ENCODE measurements around the gene PEX3.

The PEX3 gene

GRCh38 chr6:143496974-143497373 lies 46.4 kb downstream of the PEX3 start:
- H4K91ac ChIP-seq (ENCODE audit: low read depth, low read length, poor library complexity) = no peak overlapping the region
- no peak overlapping the region for H3K9ac ChIP-seq (ENCODE audit: low read depth, low read length, poor library complexity)
- no peak overlapping the region for H3K23ac ChIP-seq (ENCODE audit: low read depth, low read length, poor library complexity)
- no peak overlapping the region for H2BK12ac ChIP-seq (ENCODE audit: low read length)
- H3K27ac ChIP-seq (replicated peaks; ENCODE audit: low read length) = no peak overlapping the region
- H3K27me3 ChIP-seq (ENCODE audit: control insufficient read depth in 3 of 3, insufficient read depth in 3 of 3, low read depth in 1 of 3, low read length in 3 of 3) = no peaks in the 10 kb centered on the region
- no peak overlapping the region for H2BK120ac ChIP-seq (ENCODE audit: low read depth, low read length)
- H2BK5ac ChIP-seq (ENCODE audit: low read length) = no peak overlapping the region
- H3K4ac ChIP-seq (ENCODE audit: low read length) = no peak overlapping the region
- H3K14ac ChIP-seq (ENCODE audit: low read length) = no peak overlapping the region
- no peak overlapping the region for H4K8ac ChIP-seq (ENCODE audit: low read depth, low read length)
- no peak overlapping the region for H2BK15ac ChIP-seq (ENCODE audit: low read length)
- no peak overlapping the region for H3K18ac ChIP-seq (ENCODE audit: low read length)
- no CpG with 5 or more reads among the region's 1 CpG for WGBS, 2 donors (ENCODE audit: extremely low coverage in 2 of 2, insufficient read length in 2 of 2, insufficient replicate concordance in 1 of 2)
- no peaks in the 10 kb centered on the region for H3K9me3 ChIP-seq (replicated peaks in 1 of 2; ENCODE audit: control insufficient read depth in 2 of 2, insufficient read depth in 1 of 2, low read depth in 1 of 2, low read length in 2 of 2)
- H3K4me2 ChIP-seq (ENCODE audit: insufficient read depth, low read length, poor library complexity, severe bottlenecking) = no peak overlapping the region
- no peaks in the 10 kb centered on the region for H3K79me1 ChIP-seq (ENCODE audit: low read depth, low read length)
- no peak overlapping the region for H3K4me3 ChIP-seq (ENCODE audit: low read length in 2 of 2)
- H3K4me1 ChIP-seq (ENCODE audit: control insufficient read depth in 2 of 2, insufficient read depth in 1 of 2, low read depth in 1 of 2, low read length in 2 of 2) = no peaks in the 10 kb centered on the region
- no peak overlapping the region for H2AK5ac ChIP-seq (ENCODE audit: low read depth, low read length)
- H2AFZ ChIP-seq (ENCODE audit: low read length) = no peak overlapping the region
- H3K36me3 ChIP-seq (replicated peaks in 1 of 2; ENCODE audit: control insufficient read depth in 2 of 2, insufficient read depth in 2 of 2, low read length in 2 of 2) = peaks cover 5 to 85% of the 10 kb centered on the region in 2 donors
- no peak for DNase-seq (ENCODE audit: low spot score)

DNA sequence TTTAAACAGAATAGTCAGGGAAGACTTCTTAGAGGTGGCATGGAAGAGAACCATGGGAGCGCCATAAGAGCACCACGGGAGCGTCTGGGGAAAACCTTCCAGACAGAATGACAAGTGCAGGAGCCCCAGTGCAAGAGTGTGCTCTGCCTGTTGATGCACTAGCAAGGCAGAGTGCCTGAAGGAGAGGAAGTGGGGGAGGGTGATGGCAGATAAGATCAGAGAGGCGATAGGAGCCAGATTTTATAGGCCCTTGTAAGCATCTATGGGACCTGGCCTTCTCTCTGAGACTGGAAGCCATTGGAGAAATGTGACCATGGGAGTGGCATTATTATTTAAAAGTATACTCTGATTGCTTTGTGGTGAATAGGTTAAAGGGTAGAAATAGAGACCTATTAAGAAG lies 47.8 kb downstream of the PEX3 start:
- no peaks in the 10 kb centered on the region for H3K27me3 ChIP-seq (ENCODE audit: control insufficient read depth in 3 of 3, insufficient read depth in 3 of 3, low read depth in 1 of 3, low read length in 3 of 3)
- no peak overlapping the region for H3K23ac ChIP-seq (ENCODE audit: low read depth, low read length, poor library complexity)
- no peak overlapping the region for H3K4ac ChIP-seq (ENCODE audit: low read length)
- no peak overlapping the region for H2BK15ac ChIP-seq (ENCODE audit: low read length)
- H3K36me3 ChIP-seq (replicated peaks in 1 of 2; ENCODE audit: control insufficient read depth in 2 of 2, insufficient read depth in 2 of 2, low read length in 2 of 2) = peaks cover 4 to 98% of the 10 kb centered on the region in 2 donors
- no peak overlapping the region for H3K14ac ChIP-seq (ENCODE audit: low read length)
- DNase-seq (ENCODE audit: low spot score) = no peak
- H2BK5ac ChIP-seq (ENCODE audit: low read length) = no peak overlapping the region
- no peak overlapping the region for H3K27ac ChIP-seq (replicated peaks; ENCODE audit: low read length)
- H2BK12ac ChIP-seq (ENCODE audit: low read length) = no peak overlapping the region
- no peak overlapping the region for H2AK5ac ChIP-seq (ENCODE audit: low read depth, low read length)
- no peak overlapping the region for H3K4me2 ChIP-seq (ENCODE audit: insufficient read depth, low read length, poor library complexity, severe bottlenecking)
- H4K91ac ChIP-seq (ENCODE audit: low read depth, low read length, poor library complexity) = no peak overlapping the region
- H4K8ac ChIP-seq (ENCODE audit: low read depth, low read length) = no peak overlapping the region
- no CpG with 5 or more reads among the region's 4 CpGs for WGBS, 2 donors (ENCODE audit: extremely low coverage in 2 of 2, insufficient read length in 2 of 2, insufficient replicate concordance in 1 of 2)
- H3K18ac ChIP-seq (ENCODE audit: low read length) = no peak overlapping the region
- H2BK120ac ChIP-seq (ENCODE audit: low read depth, low read length) = no peak overlapping the region
- H3K79me1 ChIP-seq (ENCODE audit: low read depth, low read length) = no peaks in the 10 kb centered on the region
- H3K9ac ChIP-seq (ENCODE audit: low read depth, low read length, poor library complexity) = no peak overlapping the region
- H3K9me3 ChIP-seq (replicated peaks in 1 of 2; ENCODE audit: control insufficient read depth in 2 of 2, insufficient read depth in 1 of 2, low read depth in 1 of 2, low read length in 2 of 2) = no peaks in the 10 kb centered on the region
- H3K4me3 ChIP-seq (ENCODE audit: low read length in 2 of 2) = no peak overlapping the region
- H2AFZ ChIP-seq (ENCODE audit: low read length) = no peak overlapping the region
- no peaks in the 10 kb centered on the region for H3K4me1 ChIP-seq (ENCODE audit: control insufficient read depth in 2 of 2, insufficient read depth in 1 of 2, low read depth in 1 of 2, low read length in 2 of 2)

GRCh38 chr6:143501851-143502250 lies 51.2 kb downstream of the PEX3 start:
- H3K18ac ChIP-seq (ENCODE audit: low read length) = no peak overlapping the region
- no peak overlapping the region for H4K8ac ChIP-seq (ENCODE audit: low read depth, low read length)
- H2AFZ ChIP-seq (ENCODE audit: low read length) = no peak overlapping the region
- no peak overlapping the region for H2BK120ac ChIP-seq (ENCODE audit: low read depth, low read length)
- no CpG with 5 or more reads among the region's 2 CpGs for WGBS, 2 donors (ENCODE audit: extremely low coverage in 2 of 2, insufficient read length in 2 of 2, insufficient replicate concordance in 1 of 2)
- no peaks in the 10 kb centered on the region for H3K4me1 ChIP-seq (ENCODE audit: control insufficient read depth in 2 of 2, insufficient read depth in 1 of 2, low read depth in 1 of 2, low read length in 2 of 2)
- no peak overlapping the region for H2BK12ac ChIP-seq (ENCODE audit: low read length)
- no peak overlapping the region for H3K4ac ChIP-seq (ENCODE audit: low read length)
- H2BK5ac ChIP-seq (ENCODE audit: low read length) = no peak overlapping the region
- H3K9me3 ChIP-seq (replicated peaks in 1 of 2; ENCODE audit: control insufficient read depth in 2 of 2, insufficient read depth in 1 of 2, low read depth in 1 of 2, low read length in 2 of 2) = no peaks in the 10 kb centered on the region
- no peak overlapping the region for H3K4me3 ChIP-seq (ENCODE audit: low read length in 2 of 2)
- no peak overlapping the region for H3K23ac ChIP-seq (ENCODE audit: low read depth, low read length, poor library complexity)
- no peak overlapping the region for H3K27ac ChIP-seq (replicated peaks; ENCODE audit: low read length)
- no peak overlapping the region for H3K4me2 ChIP-seq (ENCODE audit: insufficient read depth, low read length, poor library complexity, severe bottlenecking)
- peaks cover 4 to 98% of the 10 kb centered on the region in 2 donors for H3K36me3 ChIP-seq (replicated peaks in 1 of 2; ENCODE audit: control insufficient read depth in 2 of 2, insufficient read depth in 2 of 2, low read length in 2 of 2)
- no peak overlapping the region for H4K91ac ChIP-seq (ENCODE audit: low read depth, low read length, poor library complexity)
- no peak overlapping the region for H3K9ac ChIP-seq (ENCODE audit: low read depth, low read length, poor library complexity)
- H2AK5ac ChIP-seq (ENCODE audit: low read depth, low read length) = no peak overlapping the region
- H3K14ac ChIP-seq (ENCODE audit: low read length) = no peak overlapping the region
- H3K27me3 ChIP-seq (ENCODE audit: control insufficient read depth in 3 of 3, insufficient read depth in 3 of 3, low read depth in 1 of 3, low read length in 3 of 3) = no peaks in the 10 kb centered on the region
- no peak for DNase-seq (ENCODE audit: low spot score)
- H2BK15ac ChIP-seq (ENCODE audit: low read length) = no peak overlapping the region
- no peaks in the 10 kb centered on the region for H3K79me1 ChIP-seq (ENCODE audit: low read depth, low read length)

- no peak overlapping the region for H3K23ac ChIP-seq (ENCODE audit: low read depth, low read length, poor library complexity)
- DNase-seq (ENCODE audit: low spot score) = no peak
- H4K91ac ChIP-seq (ENCODE audit: low read depth, low read length, poor library complexity) = no peak overlapping the region
- no peak overlapping the region for H3K4me3 ChIP-seq (ENCODE audit: low read length in 2 of 2)
- no peaks in the 10 kb centered on the region for H3K27me3 ChIP-seq (ENCODE audit: control insufficient read depth in 3 of 3, insufficient read depth in 3 of 3, low read depth in 1 of 3, low read length in 3 of 3)
- no peak overlapping the region for H2BK120ac ChIP-seq (ENCODE audit: low read depth, low read length)
- no peak overlapping the region for H3K18ac ChIP-seq (ENCODE audit: low read length)
- H3K36me3 ChIP-seq (replicated peaks in 1 of 2; ENCODE audit: control insufficient read depth in 2 of 2, insufficient read depth in 2 of 2, low read length in 2 of 2) = peaks cover 5 to 98% of the 10 kb centered on the region in 2 donors
- H3K4ac ChIP-seq (ENCODE audit: low read length) = no peak overlapping the region
- no CpG with 5 or more reads among the region's 1 CpG for WGBS, 2 donors (ENCODE audit: extremely low coverage in 2 of 2, insufficient read length in 2 of 2, insufficient replicate concordance in 1 of 2)
- H2BK12ac ChIP-seq (ENCODE audit: low read length) = no peak overlapping the region
- no peaks in the 10 kb centered on the region for H3K79me1 ChIP-seq (ENCODE audit: low read depth, low read length)
- no peak overlapping the region for H2BK5ac ChIP-seq (ENCODE audit: low read length)
- H3K14ac ChIP-seq (ENCODE audit: low read length) = no peak overlapping the region
- no peak overlapping the region for H3K27ac ChIP-seq (replicated peaks; ENCODE audit: low read length)
- no peak overlapping the region for H2AFZ ChIP-seq (ENCODE audit: low read length)
- no peak overlapping the region for H3K9ac ChIP-seq (ENCODE audit: low read depth, low read length, poor library complexity)
- no peak overlapping the region for H4K8ac ChIP-seq (ENCODE audit: low read depth, low read length)
- no peaks in the 10 kb centered on the region for H3K4me1 ChIP-seq (ENCODE audit: control insufficient read depth in 2 of 2, insufficient read depth in 1 of 2, low read depth in 1 of 2, low read length in 2 of 2)
- H3K4me2 ChIP-seq (ENCODE audit: insufficient read depth, low read length, poor library complexity, severe bottlenecking) = no peak overlapping the region
- H2BK15ac ChIP-seq (ENCODE audit: low read length) = no peak overlapping the region
- no peak overlapping the region for H2AK5ac ChIP-seq (ENCODE audit: low read depth, low read length)
- no peaks in the 10 kb centered on the region for H3K9me3 ChIP-seq (replicated peaks in 1 of 2; ENCODE audit: control insufficient read depth in 2 of 2, insufficient read depth in 1 of 2, low read depth in 1 of 2, low read length in 2 of 2)
These were observed 53.8 kb downstream of the PEX3 start for GRCh38 chr6:143504369-143504768.

All from neuronal stem cell (in vitro differentiated cells).